Caco-2 (cell line): ENCODE data around the gene KCNIP4. TPM values are rescaled to one million over a fixed set of nuclear protein-coding genes. Genes with fewer than 3 reads are reported as not detected.

Source experiments
- BruUV-seq: library from RNA; stranded (reverse); fragments of 400-500 nt; replicated peaks from 2 replicates; lab custom pipeline; 2021; lab: Mats Ljungman, UMichigan
- CTCF ChIA-PET: fragments of 300-600 bp; sonication (Branson Sonifier 250); formaldehyde crosslinking; loops from one replicate; lab custom pipeline; 2022; ENCODE audit warnings: antibody characterized with exemption; lab: Charles Lee
- POLR2A ChIA-PET: fragments of 300-600 bp; sonication (Branson Sonifier 250); formaldehyde crosslinking; loops from one replicate; lab custom pipeline; 2022; ENCODE audit warnings: antibody characterized with exemption; lab: Charles Lee
- DNase-seq, 2 experiments: peaks; one replicate each; pipeline versions ENCODE4 v3.0.0 to v3.0.0-alpha.2; 2020 to 2022
- H3K27me3 ChIP-seq: replicated peaks from 2 replicates; pipeline ENCODE4 v1.6.0; 2011; ENCODE audit warnings: low read length; ENCODE audit not compliant: control insufficient read depth, insufficient read depth
- H3K36me3 ChIP-seq: 2 replicates; pipeline ENCODE4 v1.5.1; 2011; ENCODE audit warnings: low read length; ENCODE audit not compliant: control insufficient read depth, insufficient read depth
- H3K4me1 ChIP-seq: fragments of 250-450 bp; sonication (Bioruptor Pico); 2 replicates; pipeline ENCODE4 v1.5.1; 2020; ENCODE audit warnings: mild to moderate bottlenecking
- H3K4me3 ChIP-seq: 2 replicates; pipeline ENCODE4 v1.5.1; 2011; ENCODE audit warnings: low read depth, mild to moderate bottlenecking, control low read depth, low read length
- H3K9me3 ChIP-seq: fragments of 250-450 bp; sonication (Bioruptor Pico); 2 replicates; pipeline ENCODE4 v1.5.1; 2020; ENCODE audit warnings: mild to moderate bottlenecking, moderate library complexity
- H3K27ac Mint-ChIP-seq: one replicate; pipeline ENCODE4 v1.8.0; 2022; ENCODE audit warnings: mixed read lengths; ENCODE audit not compliant: unreplicated experiment
- H3K27me3 Mint-ChIP-seq: one replicate; pipeline ENCODE4 v1.8.0; 2022; ENCODE audit warnings: mixed read lengths; ENCODE audit not compliant: insufficient read depth, unreplicated experiment
- H3K36me3 Mint-ChIP-seq: one replicate; pipeline ENCODE4 v1.8.0; 2022; ENCODE audit warnings: mild to moderate bottlenecking, mixed read lengths; ENCODE audit not compliant: insufficient read depth, unreplicated experiment
- H3K4me1 Mint-ChIP-seq: one replicate; pipeline ENCODE4 v1.8.0; 2022; ENCODE audit warnings: low read depth, mixed read lengths; ENCODE audit not compliant: unreplicated experiment
- H3K4me3 Mint-ChIP-seq: one replicate; pipeline ENCODE4 v1.8.0; 2022; ENCODE audit warnings: mild to moderate bottlenecking, moderate library complexity, mixed read lengths; ENCODE audit not compliant: unreplicated experiment
- H3K9me3 Mint-ChIP-seq: one replicate; pipeline ENCODE4 v1.8.0; 2022; ENCODE audit warnings: mixed read lengths; ENCODE audit not compliant: unreplicated experiment
- CTCF ChIP-seq, 2 experiments: fragments of 200-600 bp in 1 of 2; IDR thresholded peaks; 1 replicate in 1 of 2; 2 replicates in 1 of 2; pipeline versions ENCODE4 v1.5.1 to v1.8.0; 2011 to 2022; ENCODE audit warnings: antibody characterized with exemption in 1 of 2, control low read depth in 1 of 2, inconsistent platforms in 1 of 2, low read depth in 1 of 2, low read length in 1 of 2, mild to moderate bottlenecking in 1 of 2, moderate library complexity in 1 of 2; ENCODE audit not compliant: insufficient read depth in 1 of 2, severe bottlenecking in 1 of 2, unreplicated experiment in 1 of 2
- intact Hi-C: fragments of 100-400 bp; cut with micrococcal nuclease; formaldehyde crosslinking; loops from one replicate; pipeline ENCODE4 v1.10.0; 2022; ENCODE audit not compliant: unreplicated experiment
- total RNA-seq: library from RNA; stranded (reverse); gene quantifications from 2 replicates; pipeline ENCODE4 v1.2.3, GENCODE V29; 2022

KCNIP4 gene
- total RNA-seq, 1 experiment from 2014 or later = not detected

- H3K4me1 Mint-ChIP-seq = no peaks in the 10 kb centered on the region
- H3K27ac Mint-ChIP-seq = no peak overlapping the region
- ChIA-PET CTCF (no interaction called here), POLR2A (no interaction called here)
- no peak for TF ChIP-seq CTCF (IDR thresholded peaks at IDR 0.05; ENCODE audit: insufficient read depth in 1 of 2, low read depth in 1 of 2, low read length in 1 of 2, severe bottlenecking in 1 of 2, unreplicated experiment in 1 of 2)
- no peaks in the 10 kb centered on the region for H3K36me3 Mint-ChIP-seq
- H3K4me3 ChIP-seq = no peak overlapping the region
- no peaks in the 10 kb centered on the region for H3K9me3 Mint-ChIP-seq
- intact Hi-C loops = no loop called here
- no TSS peak for BruUV-seq
- no peaks in the 10 kb centered on the region for H3K4me1 ChIP-seq
- no peak overlapping the region for H3K4me3 Mint-ChIP-seq
- no peaks in the 10 kb centered on the region for H3K36me3 ChIP-seq
- peaks cover 7% of the 10 kb centered on the region for H3K27me3 Mint-ChIP-seq
- DNase-seq = no peak
- no peaks in the 10 kb centered on the region for H3K9me3 ChIP-seq
- H3K27me3 ChIP-seq = no peaks in the 10 kb centered on the region
Observed at GRCh38 chr4:21155367-21155766, 793.2 kb downstream of the KCNIP4 start.

DNA sequence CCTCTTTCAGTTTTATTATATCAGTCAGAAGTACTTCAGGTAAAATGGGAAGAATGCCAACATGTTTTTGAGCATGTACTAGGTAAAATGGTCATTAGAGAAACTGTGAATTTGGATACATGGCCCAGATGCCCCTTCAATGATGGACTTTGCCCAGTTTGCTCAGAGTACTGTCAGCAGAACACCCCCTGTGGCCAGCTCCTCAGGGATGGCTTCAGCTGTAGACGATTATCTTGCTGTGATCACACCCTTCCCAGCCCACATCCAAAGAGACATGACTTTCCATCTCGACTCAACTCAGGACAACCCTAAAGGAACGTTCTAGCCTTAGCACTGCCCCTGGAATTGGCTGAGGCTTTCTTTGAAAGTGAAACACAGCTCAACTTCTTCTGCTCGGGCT lies 809.2 kb downstream of the KCNIP4 start:
- Histone ChIP-seq H3K4me3 (no peak overlapping the region), H3K4me1 (no peaks in the 10 kb centered on the region), H3K9me3 (no peaks in the 10 kb centered on the region), H3K36me3 (no peaks in the 10 kb centered on the region), H3K27me3 (no peaks in the 10 kb centered on the region)
- Mint-ChIP-seq H3K36me3 (no peaks in the 10 kb centered on the region), H3K9me3 (no peaks in the 10 kb centered on the region), H3K4me3 (no peak overlapping the region), H3K27me3 (peaks cover 8% of the 10 kb centered on the region), H3K27ac (no peak overlapping the region), H3K4me1 (no peaks in the 10 kb centered on the region)
- intact Hi-C loops = no loop called here
- ChIA-PET POLR2A (no interaction called here), CTCF (no interaction called here)
- no TSS peak for BruUV-seq
- DNase-seq = no peak
- TF ChIP-seq CTCF (IDR thresholded peaks at IDR 0.05; ENCODE audit: insufficient read depth in 1 of 2, low read depth in 1 of 2, low read length in 1 of 2, severe bottlenecking in 1 of 2, unreplicated experiment in 1 of 2) = no peak

- no peak overlapping the region for H3K27ac Mint-ChIP-seq
Observed at GRCh38 chr4:21136051-21136630, 812.4 kb downstream of the KCNIP4 start.

More at GRCh38 chr4:21136051-21136630, 812.4 kb downstream of the KCNIP4 start:
- ChIA-PET POLR2A (no interaction called here), CTCF (interaction anchor here (0.7 kb wide), 1 partner anchor 214 kb away, joined by 3 read pairs; no protein-coding TSS in a partner anchor)
- Histone ChIP-seq H3K9me3 (no peaks in the 10 kb centered on the region), H3K27me3 (no peaks in the 10 kb centered on the region), H3K4me1 (no peaks in the 10 kb centered on the region), H3K36me3 (no peaks in the 10 kb centered on the region), H3K4me3 (no peak overlapping the region)
- no peaks in the 10 kb centered on the region for H3K4me1 Mint-ChIP-seq
- TF ChIP-seq CTCF (IDR thresholded peaks at IDR 0.05; ENCODE audit: insufficient read depth in 1 of 2, low read depth in 1 of 2, low read length in 1 of 2, severe bottlenecking in 1 of 2, unreplicated experiment in 1 of 2) = no peak
- H3K4me3 Mint-ChIP-seq = no peak overlapping the region
- H3K27me3 Mint-ChIP-seq = peaks cover 11% of the 10 kb centered on the region
- intact Hi-C loops = no loop called here
- BruUV-seq = no TSS peak
- no peak for DNase-seq
- no peaks in the 10 kb centered on the region for H3K36me3 Mint-ChIP-seq
- no peaks in the 10 kb centered on the region for H3K9me3 Mint-ChIP-seq
